PC-3 (cell line): ENCODE measurements around the gene C1orf21. TPM values are rescaled to one million over a fixed set of nuclear protein-coding genes. Genes with fewer than 3 reads are reported as not detected.

Experiments used
- ATAC-seq: fragments of 200-7000 bp; cut with Tn5 transposase; 2 replicates; pipeline ENCODE4 v1.9.1; 2020; ENCODE audit warnings: mild to moderate bottlenecking, moderate library complexity
- BruUV-seq: library from RNA; stranded (reverse); fragments of 400-500 nt; replicated peaks from 2 replicates; lab custom pipeline; 2021; lab: Mats Ljungman, UMichigan
- CTCF ChIA-PET: fragments of 300-600 bp; sonication (Branson Sonifier 250); formaldehyde crosslinking; loops from one replicate; lab custom pipeline; 2022; ENCODE audit warnings: antibody characterized with exemption; lab: Charles Lee
- POLR2A ChIA-PET: fragments of 300-600 bp; sonication (Branson Sonifier 250); formaldehyde crosslinking; loops from one replicate; lab custom pipeline; 2022; ENCODE audit warnings: antibody characterized with exemption; ENCODE audit not compliant: unreplicated experiment; lab: Charles Lee
- DNase-seq: peaks from one replicate; pipeline ENCODE4 v3.0.0-alpha.2; 2015
- H2AFZ ChIP-seq: fragments of 300-600 bp; sonication (generic); 2 replicates; pipeline ENCODE4 v1.6.0; 2016; ENCODE audit warnings: antibody characterized with exemption, low read length
- H3F3A ChIP-seq: fragments of 300-600 bp; sonication (generic); one replicate; pipeline ENCODE4 v1.6.0; 2017; ENCODE audit warnings: antibody characterized with exemption, low read length, control low read depth, mild to moderate bottlenecking; ENCODE audit not compliant: unreplicated experiment
- H3K27ac ChIP-seq: fragments of 300-600 bp; sonication (generic); 2 replicates; pipeline ENCODE4 v1.5.1; 2016; ENCODE audit warnings: mild to moderate bottlenecking, low read length
- H3K27me3 ChIP-seq: fragments of 300-600 bp; sonication (generic); 2 replicates; pipeline ENCODE4 v1.6.1; 2016; ENCODE audit warnings: low read length, mixed read lengths
- H3K36me3 ChIP-seq: fragments of 300-600 bp; sonication (generic); 2 replicates; pipeline ENCODE4 v1.6.1; 2016; ENCODE audit warnings: low read depth, mixed run types, low read length, mixed read lengths
- H3K4me1 ChIP-seq: fragments of 300-600 bp; sonication (generic); 2 replicates; pipeline ENCODE4 v1.5.1; 2016; ENCODE audit warnings: low read length; ENCODE audit not compliant: insufficient read depth
- H3K4me2 ChIP-seq: fragments of 300-600 bp; sonication (generic); 2 replicates; pipeline ENCODE4 v1.6.0; 2016; ENCODE audit warnings: low read length
- H3K4me3 ChIP-seq: fragments of 300-600 bp; sonication (generic); 2 replicates; pipeline ENCODE4 v1.5.1; 2016; ENCODE audit warnings: mild to moderate bottlenecking, low read length, mixed read lengths
- H3K79me2 ChIP-seq: fragments of 300-600 bp; sonication (generic); 2 replicates; pipeline ENCODE4 v1.6.1; 2017; ENCODE audit warnings: low read length, mixed read lengths
- H3K9ac ChIP-seq: fragments of 300-600 bp; sonication (generic); 2 replicates; pipeline ENCODE4 v1.6.0; 2016; ENCODE audit warnings: mild to moderate bottlenecking, low read length
- H3K9me2 ChIP-seq: fragments of 300-600 bp; sonication (generic); replicated peaks from 2 replicates; pipeline ENCODE4 v1.6.1; 2016; ENCODE audit warnings: mixed run types, low read length, mixed read lengths
- H3K9me3 ChIP-seq: fragments of 300-600 bp; sonication (generic); 2 replicates; pipeline ENCODE4 v1.6.1; 2016; ENCODE audit warnings: low read length, mixed read lengths
- H4K20me1 ChIP-seq: fragments of 300-600 bp; sonication (generic); 2 replicates; pipeline ENCODE4 v1.6.1; 2016; ENCODE audit warnings: low read length, mixed read lengths
- EZH2 ChIP-seq: fragments of 300-600 bp; sonication (generic); IDR thresholded peaks from one replicate; pipeline ENCODE4 v1.6.1; 2017; ENCODE audit warnings: antibody characterized with exemption, mild to moderate bottlenecking, low read length; ENCODE audit not compliant: unreplicated experiment
- EZH2phosphoT487 ChIP-seq: fragments of 300-600 bp; sonication (generic); IDR thresholded peaks from 2 replicates; pipeline ENCODE4 v1.6.1; 2018; ENCODE audit warnings: mild to moderate bottlenecking, antibody characterized with exemption, low read length, borderline replicate concordance
- intact Hi-C: fragments of 100-400 bp; cut with micrococcal nuclease; formaldehyde crosslinking; loops from 2 replicates; pipeline ENCODE4 v1.9.0; 2023
- total RNA-seq: library from RNA; depleted of rRNA; stranded (reverse); fragments of >200 nt; gene quantifications from 2 replicates; pipeline ENCODE4 v1.2.3, GENCODE V29; 2014
- TF ChIP-seq, protein P1 (sequence below): fragments of 300-600 bp; sonication (generic); conservative IDR thresholded peaks from 2 replicates; pipeline ENCODE4 v1.5.1; 2017; ENCODE audit warnings: antibody characterized with exemption, low read depth, mild to moderate bottlenecking, low read length

Gene C1orf21
- total RNA-seq, 1 experiment from 2014 or later: 1.3 TPM

GRCh38 chr1:184379111-184379752 lies 7.6 kb upstream of the C1orf21 start:
- Histone ChIP-seq H3K4me3 (no peak overlapping the region), H3K4me1 (no peaks in the 10 kb centered on the region), H3K27me3 (no peaks in the 10 kb centered on the region), H3K9me3 (no peaks in the 10 kb centered on the region), H3K27ac (no peak overlapping the region), H3K36me3 (no peaks in the 10 kb centered on the region), H3F3A (no peaks in the 10 kb centered on the region), H3K9me2 (no peaks in the 10 kb centered on the region), H4K20me1 (no peaks in the 10 kb centered on the region), H2AFZ (no peak overlapping the region), H3K9ac (no peak overlapping the region), H3K79me2 (no peaks in the 10 kb centered on the region), H3K4me2 (no peak overlapping the region)
- TF ChIP-seq EZH2phosphoT487: no peak
- TF ChIP-seq, protein P1, sequence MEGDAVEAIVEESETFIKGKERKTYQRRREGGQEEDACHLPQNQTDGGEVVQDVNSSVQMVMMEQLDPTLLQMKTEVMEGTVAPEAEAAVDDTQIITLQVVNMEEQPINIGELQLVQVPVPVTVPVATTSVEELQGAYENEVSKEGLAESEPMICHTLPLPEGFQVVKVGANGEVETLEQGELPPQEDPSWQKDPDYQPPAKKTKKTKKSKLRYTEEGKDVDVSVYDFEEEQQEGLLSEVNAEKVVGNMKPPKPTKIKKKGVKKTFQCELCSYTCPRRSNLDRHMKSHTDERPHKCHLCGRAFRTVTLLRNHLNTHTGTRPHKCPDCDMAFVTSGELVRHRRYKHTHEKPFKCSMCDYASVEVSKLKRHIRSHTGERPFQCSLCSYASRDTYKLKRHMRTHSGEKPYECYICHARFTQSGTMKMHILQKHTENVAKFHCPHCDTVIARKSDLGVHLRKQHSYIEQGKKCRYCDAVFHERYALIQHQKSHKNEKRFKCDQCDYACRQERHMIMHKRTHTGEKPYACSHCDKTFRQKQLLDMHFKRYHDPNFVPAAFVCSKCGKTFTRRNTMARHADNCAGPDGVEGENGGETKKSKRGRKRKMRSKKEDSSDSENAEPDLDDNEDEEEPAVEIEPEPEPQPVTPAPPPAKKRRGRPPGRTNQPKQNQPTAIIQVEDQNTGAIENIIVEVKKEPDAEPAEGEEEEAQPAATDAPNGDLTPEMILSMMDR: peak; percentile 41; the same call in 1 of the 2 replicates
- intact Hi-C loops: no loop called here
- ATAC-seq (no peak), DNase-seq (peak; percentile 12)
- POLR2A ChIA-PET: no interaction called here
- BruUV-seq: no TSS peak
- CTCF ChIA-PET: interaction anchor here (0.6 kb wide), 1 partner anchor 284 kb away, joined by 3 read pairs; no protein-coding TSS in a partner anchor

DNA sequence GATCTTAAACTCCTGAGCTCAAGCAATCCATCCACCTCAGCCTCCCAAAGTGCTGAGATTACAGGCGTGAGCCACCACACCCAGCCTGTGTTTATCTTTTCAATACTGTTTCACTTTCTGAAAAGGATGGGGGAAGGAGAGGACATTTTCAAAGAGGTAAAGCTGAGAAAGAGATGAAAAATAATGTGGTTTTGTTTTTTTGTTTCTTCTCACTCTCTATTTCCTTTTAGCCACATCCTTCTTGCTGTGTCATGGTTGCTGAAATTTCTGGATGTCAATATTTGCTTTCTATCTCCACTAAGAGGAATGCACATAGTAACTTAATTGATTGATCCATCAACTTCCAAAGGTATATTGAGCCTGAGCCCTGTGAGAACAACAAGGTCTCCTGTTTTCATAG lies 6.4 kb upstream of the C1orf21 start:
- Histone ChIP-seq H3K9ac (no peak overlapping the region), H3K4me2 (no peak overlapping the region), H3K36me3 (no peaks in the 10 kb centered on the region), H2AFZ (no peak overlapping the region), H4K20me1 (no peaks in the 10 kb centered on the region), H3F3A (no peaks in the 10 kb centered on the region), H3K9me3 (no peaks in the 10 kb centered on the region), H3K27ac (no peak overlapping the region), H3K4me1 (no peaks in the 10 kb centered on the region), H3K27me3 (no peaks in the 10 kb centered on the region), H3K9me2 (no peaks in the 10 kb centered on the region), H3K79me2 (no peaks in the 10 kb centered on the region), H3K4me3 (no peak overlapping the region)
- ChIA-PET CTCF (no interaction called here), POLR2A (no interaction called here)
- TF ChIP-seq EZH2 (no peak), EZH2phosphoT487 (no peak)
- TF ChIP-seq, protein P1: no peak
- ATAC-seq: no peak
- no peak for DNase-seq
- BruUV-seq: no TSS peak
- intact Hi-C loops: loop anchor here (10.0 kb wide), 2 partner anchors 136 to 314 kb away; no protein-coding TSS in a partner anchor

DNA sequence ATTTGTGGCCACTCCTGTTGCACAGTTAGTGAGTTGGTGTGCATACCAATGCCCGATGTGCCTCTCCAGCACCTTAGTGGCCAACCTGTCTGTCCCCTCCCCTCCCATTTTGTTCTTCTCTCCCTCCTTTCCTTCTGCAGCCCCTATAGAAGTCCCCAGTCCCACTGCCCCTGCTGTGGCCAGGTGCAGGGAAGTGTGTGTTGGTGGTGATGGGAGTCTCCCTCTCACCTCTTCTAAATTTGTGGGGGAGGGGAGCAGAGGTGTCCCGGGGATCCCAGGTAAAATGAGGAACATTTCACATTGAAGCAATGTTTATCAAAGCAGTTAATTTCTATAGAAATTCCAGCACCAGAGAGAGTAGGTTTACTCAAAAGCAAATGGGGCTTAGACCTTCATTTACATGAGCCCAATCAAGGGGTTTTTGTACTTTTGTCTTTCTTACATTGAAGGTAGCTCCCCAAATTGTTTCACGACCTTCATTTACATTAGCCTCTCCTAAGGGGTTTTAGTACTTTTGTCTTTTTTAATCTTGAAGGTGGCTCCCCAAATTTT lies 3.0 kb upstream of the C1orf21 start:
- TF ChIP-seq, protein P1: no peak
- TF ChIP-seq EZH2phosphoT487 (no peak), EZH2 (no peak)
- H3K4me2 ChIP-seq: no peak overlapping the region
- no peak overlapping the region for H3K4me3 ChIP-seq
- intact Hi-C loops: loop anchor here (10.0 kb wide), 2 partner anchors 139 to 311 kb away; no protein-coding TSS in a partner anchor
- H3K9me3 ChIP-seq: no peaks in the 10 kb centered on the region
- no peaks in the 10 kb centered on the region for H4K20me1 ChIP-seq
- no peak overlapping the region for H3K27ac ChIP-seq
- POLR2A ChIA-PET: no interaction called here
- BruUV-seq: no TSS peak
- no peaks in the 10 kb centered on the region for H3K36me3 ChIP-seq
- CTCF ChIA-PET: no interaction called here
- H2AFZ ChIP-seq: no peak overlapping the region
- H3K4me1 ChIP-seq: peaks cover 5% of the 10 kb centered on the region; the same call in 1 of the 2 replicates
- ATAC-seq (no peak), DNase-seq (no peak)
- no peaks in the 10 kb centered on the region for H3K79me2 ChIP-seq
- no peak overlapping the region for H3K9ac ChIP-seq
- no peaks in the 10 kb centered on the region for H3F3A ChIP-seq
- H3K9me2 ChIP-seq: no peaks in the 10 kb centered on the region
- no peaks in the 10 kb centered on the region for H3K27me3 ChIP-seq
